LoVo (cell line): Measurements from ENCODE around the gene TOMM6.
A peak's percentile ranks its signal among the peaks of the same experiment; 100 is the strongest.

Source experiments
- DNase-seq: peaks from one replicate; pipeline ENCODE4 v3.0.0-alpha.2; 2016; ENCODE audit warnings: low spot score

TOMM6 gene

GRCh38 chr6:41787219-41787917, at the start of gene TOMM6:
Gene TOMM6, plus strand, starts transcription at chr6:41787694. Its CDS starts 4 bp downstream, at chr6:41787698.
- peak; percentile 97 for DNase-seq

GRCh38 chr6:41739041-41739440, 48.5 kb upstream of the TOMM6 start:
- DNase-seq = no peak

GRCh38 chr6:41740366-41741162, 46.9 kb upstream of the TOMM6 start:
- DNase-seq = no peak

- DNase-seq = peak; percentile 83
Measured at GRCh38 chr6:41741625-41742490, 45.6 kb upstream of the TOMM6 start.

DNA sequence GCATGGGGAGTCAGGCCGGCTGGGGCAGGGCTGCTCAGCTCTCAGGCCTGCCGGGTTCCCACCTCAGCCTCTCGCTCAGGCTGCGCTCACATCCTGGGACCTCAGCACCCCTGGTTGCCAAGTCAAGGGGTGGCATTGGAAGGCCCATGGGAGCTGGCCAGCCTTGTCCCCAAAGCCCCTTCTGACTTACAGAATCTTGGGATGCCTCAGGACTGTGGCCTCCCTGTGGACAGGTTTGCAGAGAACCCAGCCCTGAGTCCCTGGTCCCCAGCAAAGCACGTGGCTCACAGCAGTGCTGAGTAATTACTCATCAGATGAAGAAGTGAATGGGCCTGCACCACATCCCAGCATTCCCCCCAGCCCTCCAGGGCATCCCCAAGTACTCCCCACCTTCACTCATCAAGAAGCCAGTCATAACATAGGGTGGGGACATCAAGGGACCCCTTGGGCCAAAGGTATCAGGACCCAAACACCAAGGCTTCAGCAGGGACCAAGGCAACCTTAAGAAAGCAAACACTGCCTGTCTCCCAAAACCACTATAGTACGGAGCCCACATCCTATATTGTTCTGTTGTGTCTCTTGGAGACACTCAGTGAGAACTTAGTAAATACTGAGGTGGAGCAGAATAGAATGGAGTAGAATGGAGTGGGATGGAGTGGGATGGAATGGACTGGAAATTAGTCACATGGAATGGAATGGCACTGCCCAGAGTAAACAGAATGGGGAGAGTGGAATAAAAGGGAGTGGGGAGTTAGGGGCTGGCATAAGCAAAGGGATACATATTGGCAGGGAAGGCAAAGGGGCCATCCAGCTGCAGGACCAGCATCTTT, 43.9 kb upstream of the TOMM6 start:
- no peak for DNase-seq

DNA sequence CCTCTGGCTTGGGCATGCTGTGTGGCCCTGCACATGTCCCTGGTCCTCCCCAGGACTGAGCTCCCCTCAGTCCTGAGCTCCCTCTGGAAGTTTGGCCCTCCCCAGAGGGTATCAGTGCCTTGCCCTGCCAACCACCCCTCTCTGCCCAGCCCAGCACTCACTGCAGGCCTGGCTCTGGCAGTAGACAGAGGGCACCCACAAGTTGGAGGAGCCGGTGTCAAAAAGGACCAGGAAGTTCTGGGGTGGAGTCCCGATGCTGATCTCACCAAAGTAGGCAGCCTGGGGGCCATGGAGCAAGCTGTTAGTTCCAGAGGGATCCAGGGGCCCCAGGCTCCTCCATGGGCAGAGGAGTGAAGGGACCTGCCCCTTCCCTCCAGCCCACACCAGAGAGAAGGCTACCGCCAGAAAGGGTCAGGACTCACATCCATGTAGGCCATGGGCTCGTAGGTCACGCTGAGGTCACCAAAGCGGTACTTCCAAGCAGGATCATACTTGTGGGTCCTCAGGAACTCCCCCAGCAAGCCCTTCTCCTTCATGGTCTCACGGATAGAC, 43.2 kb upstream of the TOMM6 start:
- DNase-seq = no peak

- DNase-seq = no peak
Measured at GRCh38 chr6:41746107-41746506, 41.4 kb upstream of the TOMM6 start.

- DNase-seq = no peak
Measured at GRCh38 chr6:41747256-41748101, 40.0 kb upstream of the TOMM6 start, which contains the start of gene PGC. Gene PGC, minus strand, starts transcription at chr6:41747397. Its CDS starts 63 bp downstream, at chr6:41747334.

GRCh38 chr6:41748102-41748477, 39.4 kb upstream of the TOMM6 start:
- no peak for DNase-seq

DNA sequence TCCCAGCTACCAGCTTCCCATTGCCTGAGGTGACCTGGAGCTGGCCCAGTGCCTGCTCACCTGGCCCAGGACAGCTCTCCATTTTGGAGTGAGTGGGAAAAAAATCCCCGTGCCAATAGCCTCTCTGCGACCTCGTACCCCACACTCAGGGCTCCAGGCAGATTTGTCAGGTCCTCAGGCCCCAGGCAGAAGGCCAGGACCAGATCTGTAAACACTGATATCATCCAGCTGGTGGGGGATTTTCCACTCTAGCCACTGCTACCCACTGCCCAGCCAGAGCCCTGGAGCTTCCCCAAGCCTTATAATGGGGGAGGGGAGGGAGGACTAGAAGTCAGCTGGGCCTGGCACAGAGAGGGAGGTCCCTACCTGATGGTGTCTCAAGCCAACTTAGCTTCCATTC, 39.0 kb upstream of the TOMM6 start:
- no peak for DNase-seq

DNA sequence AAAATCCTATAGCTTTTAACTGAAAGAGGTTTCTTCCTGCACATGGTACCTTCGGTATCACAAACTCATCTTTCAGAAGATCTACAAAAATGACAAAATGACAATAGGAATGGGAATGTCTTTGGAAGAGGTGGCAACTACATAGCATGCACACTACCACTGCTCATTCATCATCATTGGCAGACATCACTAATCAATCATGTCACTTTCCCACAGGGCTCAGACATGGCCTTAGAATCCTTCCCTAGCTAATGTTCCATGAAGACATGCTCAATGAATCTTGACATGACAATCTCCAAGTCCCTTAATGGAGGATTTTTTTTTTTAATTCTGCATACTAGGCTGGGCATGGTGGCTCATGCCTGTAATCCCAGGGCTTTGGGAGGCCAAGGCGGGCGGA, 37.1 kb upstream of the TOMM6 start:
- no peak for DNase-seq

GRCh38 chr6:41755895-41756294, 31.6 kb upstream of the TOMM6 start:
- no peak for DNase-seq

GRCh38 chr6:41756354-41756753, 31.1 kb upstream of the TOMM6 start:
- no peak for DNase-seq

GRCh38 chr6:41757271-41757670, 30.2 kb upstream of the TOMM6 start:
- DNase-seq = no peak

GRCh38 chr6:41757931-41758640, 29.4 kb upstream of the TOMM6 start:
- no peak for DNase-seq

GRCh38 chr6:41758641-41759035, 28.9 kb upstream of the TOMM6 start:
- DNase-seq = no peak

DNA sequence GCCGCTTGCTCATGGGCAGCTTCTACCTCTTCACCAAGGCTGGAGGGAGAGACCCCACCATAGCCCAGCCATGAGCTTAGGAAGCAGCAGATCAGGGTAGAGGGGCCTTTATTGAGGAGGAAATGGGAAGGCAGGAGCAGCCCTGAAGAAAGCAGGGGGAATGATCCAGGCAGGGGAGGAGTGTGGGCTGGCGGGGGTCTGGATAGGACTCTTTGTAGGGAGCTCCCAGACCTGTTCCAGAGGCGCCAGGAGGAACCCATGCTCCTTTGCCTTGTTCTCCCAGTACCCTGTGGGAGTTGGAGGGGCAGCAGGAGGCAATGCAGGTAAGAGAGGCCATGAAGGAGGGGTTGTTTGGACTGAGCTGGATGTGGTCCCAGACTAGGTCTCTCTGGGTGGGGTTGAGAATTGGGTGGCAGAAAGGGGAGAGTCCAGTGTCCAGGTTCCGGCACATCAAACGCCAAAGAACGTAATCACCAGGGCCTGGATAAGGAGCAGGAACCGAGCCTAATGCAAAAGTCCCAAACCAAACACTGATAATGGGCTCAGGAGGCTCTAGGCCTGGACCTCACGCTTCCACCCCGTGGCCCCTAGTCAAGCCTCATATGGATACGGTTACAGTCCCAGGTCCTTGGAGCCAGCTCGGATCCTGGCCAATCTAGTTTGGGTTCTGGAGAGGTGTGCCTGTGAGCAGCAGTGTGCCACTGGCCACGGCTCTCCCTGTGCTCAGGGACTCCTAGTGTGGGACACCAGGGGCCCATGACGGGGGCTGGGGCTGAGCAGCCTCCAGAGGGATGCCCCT, 28.2 kb upstream of the TOMM6 start:
- DNase-seq = no peak

GRCh38 chr6:41759905-41760579, 27.5 kb upstream of the TOMM6 start:
- DNase-seq = no peak
